Glutamatergic neuron (in vitro differentiated cells): ENCODE data around the gene TMEM50B. TPM values are rescaled to one million over a fixed set of nuclear protein-coding genes. Genes with fewer than 3 reads are reported as not detected.
"Not testable (repeated sequence)": the region's sequence is repeated elsewhere in the genome, so short reads cannot be mapped to it uniquely, and the experiment has no call there.

Experiments
- DNase-seq: peaks from one replicate; pipeline ENCODE4 v3.0.0; 2022
- H3K27ac Mint-ChIP-seq: one replicate; pipeline ENCODE4 v1.8.0; 2020; ENCODE audit warnings: mild to moderate bottlenecking, mixed read lengths, inconsistent platforms; ENCODE audit not compliant: unreplicated experiment
- H3K27me3 Mint-ChIP-seq: one replicate; pipeline ENCODE4 v1.8.0; 2020; ENCODE audit warnings: mild to moderate bottlenecking, moderate library complexity, mixed read lengths, inconsistent platforms; ENCODE audit not compliant: unreplicated experiment
- H3K36me3 Mint-ChIP-seq: one replicate; pipeline ENCODE4 v1.8.0; 2020; ENCODE audit warnings: mild to moderate bottlenecking, mixed read lengths, inconsistent platforms; ENCODE audit not compliant: unreplicated experiment
- H3K4me1 Mint-ChIP-seq: one replicate; pipeline ENCODE4 v1.8.0; 2020; ENCODE audit warnings: mild to moderate bottlenecking, low read depth, mixed read lengths, inconsistent platforms; ENCODE audit not compliant: unreplicated experiment
- H3K4me3 Mint-ChIP-seq: one replicate; pipeline ENCODE4 v1.8.0; 2020; ENCODE audit warnings: mild to moderate bottlenecking, mixed read lengths, inconsistent platforms; ENCODE audit not compliant: unreplicated experiment
- H3K9me3 Mint-ChIP-seq: one replicate; pipeline ENCODE4 v1.8.0; 2020; ENCODE audit warnings: mild to moderate bottlenecking, moderate library complexity, mixed read lengths, inconsistent platforms; ENCODE audit not compliant: unreplicated experiment
- CTCF ChIP-seq: fragments of 200-600 bp; sonication (generic); IDR thresholded peaks from one replicate; pipeline ENCODE4 v1.5.0; 2021; ENCODE audit not compliant: partially characterized antibody, unreplicated experiment
- total RNA-seq: library from RNA; stranded (reverse); fragmentation: NEBNext Ultra II Directional; extraction: Animal tissue kit (Norgen Biotek cat#: 25700); gene quantifications from one replicate; pipeline ENCODE4 v1.2.1, GENCODE V29; 2021; ENCODE audit not compliant: unreplicated experiment

TMEM50B gene
- total RNA-seq, 1 donor from 2014 or later, result 37.5 TPM

- H3K4me3 Mint-ChIP-seq, result no peak overlapping the region
- no peaks in the 10 kb centered on the region for H3K4me1 Mint-ChIP-seq
- no peak for TF ChIP-seq CTCF
- no peaks in the 10 kb centered on the region for H3K9me3 Mint-ChIP-seq
- H3K27me3 Mint-ChIP-seq, result no peaks in the 10 kb centered on the region
- no peak overlapping the region for H3K27ac Mint-ChIP-seq
- no peaks in the 10 kb centered on the region for H3K36me3 Mint-ChIP-seq
- DNase-seq, result no peak
Observed at GRCh38 chr21:33412832-33413519, 66.8 kb downstream of the TMEM50B start.

DNA sequence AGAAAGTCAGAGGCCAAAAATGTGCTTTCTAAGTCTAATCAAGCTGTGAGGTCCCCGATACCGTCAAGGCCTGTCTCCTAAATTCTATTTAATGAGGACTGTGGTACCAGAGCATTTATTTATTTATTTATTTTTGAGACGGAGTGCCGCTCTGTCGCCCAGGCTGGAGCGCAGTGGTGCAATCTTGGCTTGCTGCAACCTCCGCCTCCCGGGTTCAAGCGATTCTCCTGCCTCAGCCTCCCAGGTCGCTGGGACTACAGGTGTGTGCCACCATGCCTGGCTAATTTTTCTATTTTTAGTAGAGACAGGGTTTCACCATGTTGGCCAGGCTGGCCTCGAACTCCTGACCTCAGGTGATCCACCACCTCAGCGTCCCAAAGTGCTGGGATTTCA lies 67.3 kb downstream of the TMEM50B start:
- H3K4me1 Mint-ChIP-seq, H3K36me3 Mint-ChIP-seq, H3K9me3 Mint-ChIP-seq, H3K4me3 Mint-ChIP-seq, DNase-seq, H3K27me3 Mint-ChIP-seq, H3K27ac Mint-ChIP-seq: not testable (repeated sequence)

DNA sequence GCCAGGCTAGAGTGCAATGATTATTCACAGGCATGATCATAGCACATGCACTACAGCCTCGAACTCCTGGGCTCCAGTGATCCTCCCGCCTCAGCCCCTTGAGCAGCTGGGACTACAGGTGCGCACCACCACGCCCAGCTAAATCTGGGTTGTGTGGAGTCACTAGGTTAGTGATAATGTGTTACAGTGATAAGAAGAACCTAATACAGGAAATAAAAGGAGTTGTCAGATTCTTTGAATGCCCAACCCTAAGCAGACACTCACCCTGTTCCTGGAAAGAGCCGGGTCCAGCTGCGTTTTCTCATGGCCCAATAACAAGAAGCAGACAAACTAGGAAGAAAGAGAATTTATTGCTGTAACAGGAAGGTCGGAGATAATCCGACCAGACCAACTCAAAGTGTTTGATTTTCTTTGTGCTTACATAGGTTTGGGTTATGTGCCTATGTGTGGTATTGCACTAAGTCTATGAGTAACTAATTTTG lies 67.8 kb downstream of the TMEM50B start:
- H3K9me3 Mint-ChIP-seq, result no peaks in the 10 kb centered on the region
- TF ChIP-seq CTCF, result no peak
- no peaks in the 10 kb centered on the region for H3K4me1 Mint-ChIP-seq
- DNase-seq, result no peak
- H3K4me3 Mint-ChIP-seq, result no peak overlapping the region
- H3K27me3 Mint-ChIP-seq, result no peaks in the 10 kb centered on the region
- no peak overlapping the region for H3K27ac Mint-ChIP-seq
- no peaks in the 10 kb centered on the region for H3K36me3 Mint-ChIP-seq

- H3K4me3 Mint-ChIP-seq, result no peak overlapping the region
- peaks cover 2% of the 10 kb centered on the region for H3K4me1 Mint-ChIP-seq
- H3K27me3 Mint-ChIP-seq, result no peaks in the 10 kb centered on the region
- no peak for DNase-seq
- H3K9me3 Mint-ChIP-seq, result peaks cover 6% of the 10 kb centered on the region
- no peak for TF ChIP-seq CTCF
- no peak overlapping the region for H3K27ac Mint-ChIP-seq
- no peaks in the 10 kb centered on the region for H3K36me3 Mint-ChIP-seq
Observed at GRCh38 chr21:33406493-33406892, 73.3 kb downstream of the TMEM50B start.

- Mint-ChIP-seq H3K36me3 (no peaks in the 10 kb centered on the region), H3K27ac (peak overlapping the region; percentile 85), H3K9me3 (peaks cover 6% of the 10 kb centered on the region), H3K4me1 (peaks cover 2% of the 10 kb centered on the region), H3K4me3 (peak overlapping the region; percentile 92), H3K27me3 (peaks cover 2% of the 10 kb centered on the region)
- no peak for TF ChIP-seq CTCF
- DNase-seq, result peak; percentile 72
Observed at GRCh38 chr21:33403786-33404585, 75.8 kb downstream of the TMEM50B start.
